Esophagus squamous epithelium (tissue), 5 donors: ENCODE data around the gene INVS. TPM values are rescaled to one million over a fixed set of nuclear protein-coding genes. Genes with fewer than 3 reads are reported as not detected.

ENCODE experiments used
- DNase-seq: peaks from one replicate; lab custom pipeline; 2025; lab: John Stamatoyannopoulos, UW
- H3K27ac ChIP-seq, 4 donors: fragments of 200-600 bp; sonication (generic); one replicate each; pipeline ENCODE4 v1.5.1; 2016 to 2019; ENCODE audit warnings: mild to moderate bottlenecking in 1 of 4
- H3K27me3 ChIP-seq, 4 donors: fragments of 200-600 bp; sonication (generic); 1 replicate in 3 of 4; 2 replicates in 1 of 4; pipeline versions ENCODE4 v1.5.1 to v1.6.0; 2017 to 2021; ENCODE audit warnings: antibody characterized with exemption in 1 of 4
- H3K36me3 ChIP-seq, 3 donors: fragments of 200-600 bp; sonication (generic); one replicate each; pipeline ENCODE4 v1.5.1; 2016 to 2019
- H3K4me1 ChIP-seq, 3 donors: fragments of 200-600 bp; sonication (generic); one replicate each; pipeline ENCODE4 v1.5.1; 2017 to 2019
- H3K4me3 ChIP-seq, 4 donors: fragments of 200-600 bp; sonication (generic); 1 replicate in 3 of 4; 2 replicates in 1 of 4; pipeline ENCODE4 v1.5.1; 2016 to 2019; ENCODE audit warnings: mild to moderate bottlenecking in 2 of 4, moderate library complexity in 1 of 4
- H3K9me3 ChIP-seq, 3 donors: fragments of 200-600 bp; sonication (generic); one replicate each; pipeline ENCODE4 v1.5.1; 2016 to 2019
- POLR2A ChIP-seq, 4 donors: fragments of 450-650 bp; IDR thresholded peaks; one replicate each; pipeline ENCODE4 v1.6.1; 2017; ENCODE audit warnings: antibody characterized with exemption in 4 of 4, mild to moderate bottlenecking in 4 of 4, moderate library complexity in 3 of 4
- WGBS, 2 donors: methylation state at CpG; one replicate each; pipeline ENCODE4 v1.1.5; 2018; 5-methylcytosine and 5-hydroxymethylcytosine counted together
- intact Hi-C: fragments of 100-400 bp; cut with DNase I; formaldehyde crosslinking; loops from one replicate; pipeline ENCODE4 v1.15.0; 2022
- total RNA-seq, 4 donors: library from RNA; depleted of rRNA; stranded (reverse); fragments of >200 nt; gene quantifications; one replicate each; pipeline ENCODE4 v1.1.0, GENCODE V29; 2016
- TF ChIP-seq, protein P1 (sequence below), 6 experiments: fragments of 450-650 bp in 4 of 6; fragments of 200-600 bp in 2 of 6; sonication (generic) in 2 of 6; IDR thresholded peaks; one replicate each; pipeline ENCODE4 v1.5.1; 2016 to 2019; ENCODE audit warnings: antibody characterized with exemption in 6 of 6, mild to moderate bottlenecking in 4 of 6, moderate library complexity in 4 of 6
- donor health status: DM: yes; HTN: yes; CAD: no.

INVS gene
- total RNA-seq, 4 donors from 2014 or later: 8.9 to 24.4 (median 13.3) TPM

GRCh38 chr9:100082782-100083181 lies 16.3 kb upstream of the INVS start:
- H3K36me3 ChIP-seq: no peaks in the 10 kb centered on the region
- TF ChIP-seq POLR2A (IDR thresholded peaks at IDR 0.05): no peak
- TF ChIP-seq, protein P1, sequence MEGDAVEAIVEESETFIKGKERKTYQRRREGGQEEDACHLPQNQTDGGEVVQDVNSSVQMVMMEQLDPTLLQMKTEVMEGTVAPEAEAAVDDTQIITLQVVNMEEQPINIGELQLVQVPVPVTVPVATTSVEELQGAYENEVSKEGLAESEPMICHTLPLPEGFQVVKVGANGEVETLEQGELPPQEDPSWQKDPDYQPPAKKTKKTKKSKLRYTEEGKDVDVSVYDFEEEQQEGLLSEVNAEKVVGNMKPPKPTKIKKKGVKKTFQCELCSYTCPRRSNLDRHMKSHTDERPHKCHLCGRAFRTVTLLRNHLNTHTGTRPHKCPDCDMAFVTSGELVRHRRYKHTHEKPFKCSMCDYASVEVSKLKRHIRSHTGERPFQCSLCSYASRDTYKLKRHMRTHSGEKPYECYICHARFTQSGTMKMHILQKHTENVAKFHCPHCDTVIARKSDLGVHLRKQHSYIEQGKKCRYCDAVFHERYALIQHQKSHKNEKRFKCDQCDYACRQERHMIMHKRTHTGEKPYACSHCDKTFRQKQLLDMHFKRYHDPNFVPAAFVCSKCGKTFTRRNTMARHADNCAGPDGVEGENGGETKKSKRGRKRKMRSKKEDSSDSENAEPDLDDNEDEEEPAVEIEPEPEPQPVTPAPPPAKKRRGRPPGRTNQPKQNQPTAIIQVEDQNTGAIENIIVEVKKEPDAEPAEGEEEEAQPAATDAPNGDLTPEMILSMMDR (IDR thresholded peaks at IDR 0.05): no peak
- no peaks in the 10 kb centered on the region for H3K27me3 ChIP-seq
- H3K4me3 ChIP-seq: no peak overlapping the region
- no peak overlapping the region for H3K27ac ChIP-seq
- H3K4me1 ChIP-seq: peaks cover 0 to 29% (median 5%) of the 10 kb centered on the region in 3 donors
- intact Hi-C loops: no loop called here
- H3K9me3 ChIP-seq: no peaks in the 10 kb centered on the region
- no peak for DNase-seq

- H3K4me3 ChIP-seq: no peak overlapping the region
- no peak for DNase-seq
- 64 to 74% methylated on average over 5 of the region's 5 CpGs for WGBS, 2 donors
- peaks cover 0 to 37% (median 5%) of the 10 kb centered on the region in 3 donors for H3K4me1 ChIP-seq
- TF ChIP-seq, protein P1 (IDR thresholded peaks at IDR 0.05): no peak
- no peak for TF ChIP-seq POLR2A (IDR thresholded peaks at IDR 0.05)
- H3K27me3 ChIP-seq: no peaks in the 10 kb centered on the region
- no peak overlapping the region for H3K27ac ChIP-seq
- no peaks in the 10 kb centered on the region for H3K9me3 ChIP-seq
- no peaks in the 10 kb centered on the region for H3K36me3 ChIP-seq
- intact Hi-C loops: no loop called here
These were observed 15.5 kb upstream of the INVS start for GRCh38 chr9:100083448-100084127.

DNA sequence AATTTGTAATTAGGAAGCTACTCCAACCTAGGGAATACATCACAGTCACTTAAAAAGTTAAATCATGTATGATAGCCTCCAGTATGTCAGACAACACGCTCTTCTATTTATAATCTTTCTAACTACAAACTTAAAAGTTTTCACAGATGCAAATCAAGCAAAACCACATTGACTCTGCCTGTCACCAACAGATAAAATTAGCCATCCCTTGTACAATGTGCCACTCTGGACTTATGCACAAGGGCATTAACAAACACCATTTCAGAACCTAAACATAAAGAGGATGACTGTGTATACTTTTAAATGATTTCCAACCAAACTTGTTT lies 15.0 kb upstream of the INVS start:
- DNase-seq: no peak
- TF ChIP-seq, protein P1 (IDR thresholded peaks at IDR 0.05): no peak
- no peak for TF ChIP-seq POLR2A (IDR thresholded peaks at IDR 0.05)
- Histone ChIP-seq H3K27me3 (no peaks in the 10 kb centered on the region), H3K36me3 (no peaks in the 10 kb centered on the region), H3K4me1 (peaks cover 0 to 43% (median 5%) of the 10 kb centered on the region in 3 donors), H3K27ac (no peak overlapping the region), H3K9me3 (no peaks in the 10 kb centered on the region), H3K4me3 (no peak overlapping the region)
- intact Hi-C loops: no loop called here
- 61 to 78% methylated on average over 1 of the region's 1 CpG for WGBS, 2 donors

- peaks cover 0 to 44% (median 5%) of the 10 kb centered on the region in 3 donors for H3K4me1 ChIP-seq
- DNase-seq: no peak
- H3K27ac ChIP-seq: no peak overlapping the region
- H3K9me3 ChIP-seq: no peaks in the 10 kb centered on the region
- no peaks in the 10 kb centered on the region for H3K36me3 ChIP-seq
- intact Hi-C loops: no loop called here
- no peak overlapping the region for H3K4me3 ChIP-seq
- TF ChIP-seq, protein P1 (IDR thresholded peaks at IDR 0.05): no peak
- TF ChIP-seq POLR2A (IDR thresholded peaks at IDR 0.05): no peak
- H3K27me3 ChIP-seq: no peaks in the 10 kb centered on the region
- 71 to 90% methylated on average over 5 of the region's 5 CpGs for WGBS, 2 donors
These were observed 14.3 kb upstream of the INVS start for GRCh38 chr9:100084734-100085133.

DNA sequence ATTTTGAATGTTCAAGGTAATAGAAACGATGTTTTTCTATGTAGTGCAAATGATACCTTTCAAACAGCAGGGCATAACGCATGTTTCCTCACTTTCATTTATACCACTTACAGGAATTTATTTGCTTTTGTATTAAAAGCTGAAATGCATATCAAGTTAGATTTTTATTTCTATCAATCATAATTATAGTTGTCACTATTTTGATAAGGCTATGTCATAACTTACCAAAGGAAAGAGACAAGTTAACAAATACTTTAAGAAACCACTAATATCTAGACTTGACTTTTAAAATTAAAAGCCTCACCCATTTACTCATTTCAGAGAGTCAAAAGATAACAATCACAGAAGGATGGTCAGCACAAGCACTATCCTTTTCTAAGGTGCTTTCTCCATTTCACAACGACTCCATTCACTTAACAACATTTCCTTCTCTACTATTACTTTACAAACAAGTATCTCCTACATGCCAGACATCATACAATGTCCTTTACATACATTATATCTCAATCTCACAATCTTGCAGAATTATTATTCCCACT lies 12.9 kb upstream of the INVS start:
- peaks cover 0 to 44% (median 5%) of the 10 kb centered on the region in 3 donors for H3K4me1 ChIP-seq
- no peak for DNase-seq
- no peaks in the 10 kb centered on the region for H3K9me3 ChIP-seq
- H3K36me3 ChIP-seq: no peaks in the 10 kb centered on the region
- no peak overlapping the region for H3K27ac ChIP-seq
- TF ChIP-seq, protein P1 (IDR thresholded peaks at IDR 0.05): no peak
- no peak for TF ChIP-seq POLR2A (IDR thresholded peaks at IDR 0.05)
- intact Hi-C loops: no loop called here
- 79% methylated on average over 3 of the region's 3 CpGs for WGBS, 2 donors
- no peaks in the 10 kb centered on the region for H3K27me3 ChIP-seq
- H3K4me3 ChIP-seq: no peak overlapping the region
